SU-DHL-6 (cell line): ENCODE data around the gene MAP4K2.

Experiments
- EZH2phosphoT487 ChIP-seq: fragments of 200-600 bp; sonication (generic), shearing (Covaris generic); conservative IDR thresholded peaks from 2 replicates; pipeline ENCODE4 v1.6.1; 2018; ENCODE audit warnings: mild to moderate bottlenecking, antibody characterized with exemption, low read length, moderate library complexity, mixed read lengths
- TF ChIP-seq, protein P1 (sequence below): fragments of 200-600 bp; sonication (generic); IDR thresholded peaks from one replicate; pipeline ENCODE4 v1.5.1; 2017; ENCODE audit warnings: antibody characterized with exemption, mild to moderate bottlenecking, low read length, moderate library complexity; ENCODE audit not compliant: insufficient read depth, poor library complexity, severe bottlenecking

- TF ChIP-seq, protein P1, sequence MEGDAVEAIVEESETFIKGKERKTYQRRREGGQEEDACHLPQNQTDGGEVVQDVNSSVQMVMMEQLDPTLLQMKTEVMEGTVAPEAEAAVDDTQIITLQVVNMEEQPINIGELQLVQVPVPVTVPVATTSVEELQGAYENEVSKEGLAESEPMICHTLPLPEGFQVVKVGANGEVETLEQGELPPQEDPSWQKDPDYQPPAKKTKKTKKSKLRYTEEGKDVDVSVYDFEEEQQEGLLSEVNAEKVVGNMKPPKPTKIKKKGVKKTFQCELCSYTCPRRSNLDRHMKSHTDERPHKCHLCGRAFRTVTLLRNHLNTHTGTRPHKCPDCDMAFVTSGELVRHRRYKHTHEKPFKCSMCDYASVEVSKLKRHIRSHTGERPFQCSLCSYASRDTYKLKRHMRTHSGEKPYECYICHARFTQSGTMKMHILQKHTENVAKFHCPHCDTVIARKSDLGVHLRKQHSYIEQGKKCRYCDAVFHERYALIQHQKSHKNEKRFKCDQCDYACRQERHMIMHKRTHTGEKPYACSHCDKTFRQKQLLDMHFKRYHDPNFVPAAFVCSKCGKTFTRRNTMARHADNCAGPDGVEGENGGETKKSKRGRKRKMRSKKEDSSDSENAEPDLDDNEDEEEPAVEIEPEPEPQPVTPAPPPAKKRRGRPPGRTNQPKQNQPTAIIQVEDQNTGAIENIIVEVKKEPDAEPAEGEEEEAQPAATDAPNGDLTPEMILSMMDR: no peak
- TF ChIP-seq EZH2phosphoT487: no peak
Observed at GRCh38 chr11:64829536-64830251, 26.7 kb upstream of the MAP4K2 start.
